Activated CD4-positive, CD25-positive, alpha-beta regulatory T cell treated with anti-CD3 and anti-CD28 coated beads, Interleukin-2, amount 50 U/mL, for 24 hours (primary cell): ENCODE data around the gene ARL14EP.

ENCODE experiments used
- ATAC-seq, 2 donors: fragments of 150-1000 bp; cut with Tn5 transposase; one replicate each; pipeline ENCODE4 v1.10.0; 2021; ENCODE audit warnings: mild to moderate bottlenecking in 1 of 2, moderate library complexity in 1 of 2

Gene ARL14EP

GRCh38 chr11:30381879-30382278 is 59.0 kb downstream of the ARL14EP start:
- ATAC-seq = no peak
